Measurements from ENCODE around the gene TPP1. TPM values are rescaled to one million over a fixed set of nuclear protein-coding genes. Genes with fewer than 3 reads are reported as not detected.

The TPP1 gene
- total RNA-seq, 4 donors from 2014 or later: 27.1 to 74.9 (median 40.7) TPM

- peak; percentile 95 to 98 for TF ChIP-seq POLR2A (IDR thresholded peaks at IDR 0.05)
- TF ChIP-seq, protein P1, sequence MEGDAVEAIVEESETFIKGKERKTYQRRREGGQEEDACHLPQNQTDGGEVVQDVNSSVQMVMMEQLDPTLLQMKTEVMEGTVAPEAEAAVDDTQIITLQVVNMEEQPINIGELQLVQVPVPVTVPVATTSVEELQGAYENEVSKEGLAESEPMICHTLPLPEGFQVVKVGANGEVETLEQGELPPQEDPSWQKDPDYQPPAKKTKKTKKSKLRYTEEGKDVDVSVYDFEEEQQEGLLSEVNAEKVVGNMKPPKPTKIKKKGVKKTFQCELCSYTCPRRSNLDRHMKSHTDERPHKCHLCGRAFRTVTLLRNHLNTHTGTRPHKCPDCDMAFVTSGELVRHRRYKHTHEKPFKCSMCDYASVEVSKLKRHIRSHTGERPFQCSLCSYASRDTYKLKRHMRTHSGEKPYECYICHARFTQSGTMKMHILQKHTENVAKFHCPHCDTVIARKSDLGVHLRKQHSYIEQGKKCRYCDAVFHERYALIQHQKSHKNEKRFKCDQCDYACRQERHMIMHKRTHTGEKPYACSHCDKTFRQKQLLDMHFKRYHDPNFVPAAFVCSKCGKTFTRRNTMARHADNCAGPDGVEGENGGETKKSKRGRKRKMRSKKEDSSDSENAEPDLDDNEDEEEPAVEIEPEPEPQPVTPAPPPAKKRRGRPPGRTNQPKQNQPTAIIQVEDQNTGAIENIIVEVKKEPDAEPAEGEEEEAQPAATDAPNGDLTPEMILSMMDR (IDR thresholded peaks at IDR 0.05): peak; percentile 27 to 50 (median 37)
- H3K4me3 ChIP-seq: peak within 1 kb of the TSS; percentile 70 to 94
- H3K27ac ChIP-seq: peak within 1 kb of the TSS; percentile 99
- H3K9me3 ChIP-seq: no peaks in the 10 kb centered on the region
- peaks cover 11 to 31% of the 10 kb centered on the region in 2 donors for H3K4me1 ChIP-seq
- DNase-seq: peak; percentile 98
- H3K27me3 ChIP-seq: no peaks in the 10 kb centered on the region
- intact Hi-C loops (cut with DNase I; ENCODE audit: low total_unique reads): loop anchor here (10.0 kb wide), 1 partner anchor 72 kb away; the partner anchor contains the start of gene MRPL17
- H3K36me3 ChIP-seq: no peaks in the 10 kb centered on the region
Measured at GRCh38 chr11:6612213-6613041, 6.8 kb downstream of the TPP1 start, which contains the start of gene TAF10. TSS of gene TAF10 (minus strand) at chr11:6612216. CDS start at chr11:6612189, 27 bp downstream.

- peak overlapping the region; percentile 99 for H3K27ac ChIP-seq
- TF ChIP-seq POLR2A (IDR thresholded peaks at IDR 0.05): no peak
- TF ChIP-seq, protein P1 (IDR thresholded peaks at IDR 0.05): peak in 1 of 4 experiments; percentile 1
- no peaks in the 10 kb centered on the region for H3K36me3 ChIP-seq
- peaks cover 13 to 29% of the 10 kb centered on the region in 2 donors for H3K4me1 ChIP-seq
- peak overlapping the region; percentile 70 to 94 for H3K4me3 ChIP-seq
- H3K27me3 ChIP-seq: no peaks in the 10 kb centered on the region
- no peaks in the 10 kb centered on the region for H3K9me3 ChIP-seq
- intact Hi-C loops (cut with DNase I; ENCODE audit: low total_unique reads): loop anchor here (10.0 kb wide), 1 partner anchor 73 kb away; the partner anchor contains the start of gene MRPL17
- no peak for DNase-seq
Measured at GRCh38 chr11:6611963-6612212, 7.3 kb downstream of the TPP1 start.

DNA sequence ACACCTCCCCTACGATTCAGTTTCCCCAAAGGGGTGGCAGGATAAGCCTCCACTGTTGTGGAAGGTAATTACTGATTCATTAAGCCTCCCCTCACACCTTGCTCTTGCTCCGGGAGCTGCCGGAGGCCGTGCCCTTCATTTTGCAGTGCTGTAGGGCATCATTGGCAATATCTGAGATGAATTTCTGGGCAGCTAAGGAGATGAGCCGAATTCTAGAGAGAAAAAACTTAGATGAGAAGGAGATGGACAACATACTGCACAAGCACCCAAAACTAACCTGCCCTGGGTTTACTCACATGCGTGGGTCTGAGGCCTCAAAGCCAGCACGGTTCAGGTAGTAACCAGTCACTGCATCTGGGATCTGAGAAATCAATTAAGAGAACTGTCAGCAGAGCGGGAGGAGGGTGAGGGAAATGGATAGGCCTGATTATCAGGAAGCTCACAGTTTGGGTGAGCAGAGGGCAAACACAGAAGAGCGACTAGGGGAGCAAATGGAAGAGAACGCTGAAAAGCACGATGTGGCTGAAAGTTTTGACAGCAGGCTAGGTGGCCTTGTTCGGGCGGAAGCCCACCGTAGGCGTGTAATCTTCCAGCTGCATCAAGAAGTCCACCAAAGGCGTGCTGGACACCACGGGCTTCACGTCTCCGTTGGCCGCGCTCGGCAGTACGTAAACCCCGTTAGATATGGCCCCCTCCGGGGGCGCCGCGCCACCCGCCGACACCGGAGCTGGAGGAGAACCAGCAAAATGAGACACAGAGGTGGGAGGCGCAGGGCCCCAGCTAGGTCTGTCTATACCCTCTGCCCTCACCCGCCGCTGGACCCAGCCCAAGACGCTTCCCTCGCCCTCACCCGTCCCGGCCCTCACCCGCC lies 7.9 kb downstream of the TPP1 start:
- Histone ChIP-seq H3K4me3 (peak overlapping the region; percentile 70 to 94), H3K9me3 (no peaks in the 10 kb centered on the region), H3K4me1 (peaks cover 13 to 27% of the 10 kb centered on the region in 2 donors), H3K36me3 (no peaks in the 10 kb centered on the region), H3K27ac (peak overlapping the region; percentile 99), H3K27me3 (no peaks in the 10 kb centered on the region)
- TF ChIP-seq, protein P1 (IDR thresholded peaks at IDR 0.05): no peak
- TF ChIP-seq POLR2A (IDR thresholded peaks at IDR 0.05): no peak
- DNase-seq: peak; percentile 65 to 66
- intact Hi-C loops (cut with DNase I; ENCODE audit: low total_unique reads): loop anchor here (10.0 kb wide), 1 partner anchor 73 kb away; the partner anchor contains the start of gene MRPL17

- Histone ChIP-seq H3K4me3 (no peak overlapping the region), H3K4me1 (peaks cover 13 to 27% of the 10 kb centered on the region in 2 donors), H3K27ac (peak overlapping the region; percentile 99), H3K27me3 (no peaks in the 10 kb centered on the region), H3K9me3 (no peaks in the 10 kb centered on the region), H3K36me3 (no peaks in the 10 kb centered on the region)
- peak in 1 of 2 donors; percentile 39 for DNase-seq
- intact Hi-C loops (cut with DNase I; ENCODE audit: low total_unique reads): loop anchor here (10.0 kb wide), 1 partner anchor 74 kb away; the partner anchor contains the start of gene MRPL17
- TF ChIP-seq POLR2A (IDR thresholded peaks at IDR 0.05): no peak
- TF ChIP-seq, protein P1 (IDR thresholded peaks at IDR 0.05): no peak
Measured at GRCh38 chr11:6610591-6610990, 8.6 kb downstream of the TPP1 start.
